Keratinocyte (primary cell): ENCODE measurements around the gene ARHGAP45. TPM values are rescaled to one million over a fixed set of nuclear protein-coding genes. Genes with fewer than 3 reads are reported as not detected.
"Not testable (repeated sequence)": the region's sequence is repeated elsewhere in the genome, so short reads cannot be mapped to it uniquely, and the experiment has no call there.

Source experiments
- DNase-seq: peaks from one replicate; pipeline ENCODE4 v3.0.0-alpha.2; 2011; ENCODE audit warnings: low read depth, missing footprints, low spot score
- FAIRE-seq: peaks from 2 replicates; lab custom pipeline; 2011; peaks lifted over from hg19 to GRCh38; lab: Jason Lieb, UNC
- H2AFZ ChIP-seq: 2 replicates; pipeline ENCODE4 v1.6.0; 2012; ENCODE audit warnings: low read length, control low read depth, inconsistent platforms; ENCODE audit not compliant: control insufficient read depth
- H3K27ac ChIP-seq: 2 replicates; pipeline ENCODE4 v1.5.1; 2011; ENCODE audit warnings: low read length; ENCODE audit not compliant: control insufficient read depth, insufficient read depth
- H3K27me3 ChIP-seq: 3 replicates; pipeline ENCODE4 v1.6.0; 2011; ENCODE audit warnings: low read length; ENCODE audit not compliant: control insufficient read depth, insufficient read depth; ENCODE audit errors: extremely low read depth
- H3K36me3 ChIP-seq, 2 experiments: 2 replicates in 1 of 2; 3 replicates in 1 of 2; pipeline ENCODE4 v1.5.1; 2011; ENCODE audit warnings: low read length in 2 of 2, mild to moderate bottlenecking in 1 of 2; ENCODE audit not compliant: control insufficient read depth in 2 of 2, insufficient read depth in 2 of 2; ENCODE audit errors: extremely low read depth in 1 of 2
- H3K4me1 ChIP-seq: 3 replicates; pipeline ENCODE4 v1.5.1; 2011; ENCODE audit warnings: low read length; ENCODE audit not compliant: control insufficient read depth, insufficient read depth; ENCODE audit errors: extremely low read depth
- H3K4me2 ChIP-seq: 3 replicates; pipeline ENCODE4 v1.6.0; 2011; ENCODE audit warnings: low read depth, low read length; ENCODE audit not compliant: control insufficient read depth, insufficient read depth; ENCODE audit errors: extremely low read depth
- H3K4me3 ChIP-seq, 3 experiments: fragments of 200-600 bp in 1 of 3; sonication (generic) in 1 of 3; 2 replicates in 2 of 3; 3 replicates in 1 of 3; pipeline ENCODE4 v1.5.1; 2011 to 2016; ENCODE audit warnings: low read length in 3 of 3, mild to moderate bottlenecking in 3 of 3, control low read depth in 2 of 3, inconsistent platforms in 1 of 3, low read depth in 1 of 3, mixed read lengths in 1 of 3, mixed run types in 1 of 3, moderate library complexity in 1 of 3; ENCODE audit not compliant: control insufficient read depth in 2 of 3, insufficient read depth in 2 of 3; ENCODE audit errors: extremely low read depth in 1 of 3
- H3K79me2 ChIP-seq: 2 replicates; pipeline ENCODE4 v1.6.0; 2012; ENCODE audit warnings: low read length; ENCODE audit not compliant: control insufficient read depth, insufficient read depth
- H3K9ac ChIP-seq: 3 replicates; pipeline ENCODE4 v1.6.0; 2011; ENCODE audit warnings: low read length; ENCODE audit not compliant: control insufficient read depth, insufficient read depth; ENCODE audit errors: extremely low read depth
- H3K9me1 ChIP-seq: 3 replicates; pipeline ENCODE4 v1.6.0; 2011; ENCODE audit warnings: low read length; ENCODE audit not compliant: control insufficient read depth, insufficient read depth; ENCODE audit errors: extremely low read depth
- H3K9me3 ChIP-seq: 2 replicates; pipeline ENCODE4 v1.5.1; 2012; ENCODE audit warnings: low read depth, low read length; ENCODE audit not compliant: control insufficient read depth
- H4K20me1 ChIP-seq: 3 replicates; pipeline ENCODE4 v1.6.0; 2011; ENCODE audit warnings: low read length; ENCODE audit not compliant: control insufficient read depth, insufficient read depth; ENCODE audit errors: extremely low read depth
- CTCF ChIP-seq, 3 experiments: IDR thresholded peaks in 1 of 3; conservative IDR thresholded peaks in 1 of 3; optimal IDR thresholded peaks in 1 of 3; 2 replicates in 2 of 3; 3 replicates in 1 of 3; pipeline versions ENCODE3 to v1.5.1; 2011; ENCODE audit warnings: low read length in 3 of 3, mild to moderate bottlenecking in 3 of 3, moderate library complexity in 2 of 3, control low read depth in 1 of 3, inconsistent platforms in 1 of 3; ENCODE audit not compliant: insufficient read depth in 2 of 3; ENCODE audit errors: extremely low read depth in 1 of 3
- EZH2 ChIP-seq: IDR thresholded peaks from one replicate; pipeline ENCODE4 v1.6.1; 2012; ENCODE audit warnings: inconsistent platforms, mild to moderate bottlenecking, low read length, moderate library complexity
- dilution Hi-C: fragments of 300-500 bp; cut with MboI; formaldehyde crosslinking; loops from one replicate; pipeline ENCODE4 v1.7.0; 2020; ENCODE audit warnings: low sequenced_read_pairs; ENCODE audit not compliant: extremely low pct_ligation_motif_present
- polyA plus RNA-seq, 5 experiments: library from polyadenylated mRNA; depleted of rRNA in 3 of 5; stranded (reverse) in 3 of 5; stranded (forward) in 1 of 5; unstranded in 1 of 5; fragments of >200 nt; gene quantifications; 1 replicate in 1 of 5; 2 replicates in 3 of 5; 3 replicates in 1 of 5; pipeline versions ENCODE4 v1.2.1 to v1.2.3, GENCODE V29; 2011 to 2012; ENCODE audit warnings: missing spikeins in 2 of 5, low read depth in 1 of 5, low replicate concordance in 1 of 5

ARHGAP45 gene
- polyA plus RNA-seq, 1 donor (not counting 4 experiments of a cell fraction or from before 2014, with no cell fraction given), result 0.56 TPM

GRCh38 chr19:1113986-1114483 is 47.1 kb downstream of the ARHGAP45 start:
- Histone ChIP-seq H3K4me2 (no peak overlapping the region), H4K20me1 (peaks cover 3% of the 10 kb centered on the region), H3K27ac (no peak overlapping the region), H3K4me1 (peaks cover 5% of the 10 kb centered on the region), H2AFZ (no peak overlapping the region), H3K4me3 (no peak overlapping the region), H3K79me2 (no peaks in the 10 kb centered on the region), H3K36me3 (peaks cover 28 to 30% of the 10 kb centered on the region in 2 experiments), H3K9ac (no peak overlapping the region), H3K9me1 (no peaks in the 10 kb centered on the region), H3K9me3 (no peaks in the 10 kb centered on the region), H3K27me3 (no peaks in the 10 kb centered on the region)
- no peak for FAIRE-seq
- no peak for DNase-seq
- dilution Hi-C loops, result no loop called here
- no peak for TF ChIP-seq EZH2
- no peak for TF ChIP-seq CTCF (optimal IDR thresholded peaks at IDR 0.05 in 1 of 3, IDR thresholded peaks at IDR 0.05 in 1 of 3, conservative IDR thresholded peaks at IDR 0.05 in 1 of 3; ENCODE audit: extremely low read depth in 1 of 3, insufficient read depth in 2 of 3, low read length in 3 of 3)

- H4K20me1 ChIP-seq, H3K27ac ChIP-seq, H2AFZ ChIP-seq, H3K9me1 ChIP-seq, FAIRE-seq, dilution Hi-C loops, DNase-seq, H3K79me2 ChIP-seq, H3K27me3 ChIP-seq, H3K9ac ChIP-seq, H3K4me2 ChIP-seq, H3K4me3 ChIP-seq, H3K4me1 ChIP-seq, H3K9me3 ChIP-seq: not testable (repeated sequence)
- H3K36me3 ChIP-seq, result peaks cover 34 to 36% of the 10 kb centered on the region in 2 experiments
These were observed 47.8 kb downstream of the ARHGAP45 start for GRCh38 chr19:1114728-1115127.
